Brain pericyte (primary cell): ENCODE results near the gene CYB5R4.
"Not testable (repeated sequence)": the region's sequence is repeated elsewhere in the genome, so short reads cannot be mapped to it uniquely, and the experiment has no call there.

Experiments
- DNase-seq: peaks from one replicate; pipeline ENCODE4 v3.0.0-alpha.2; 2012; ENCODE audit warnings: low read depth, low spot score

CYB5R4 gene

GRCh38 chr6:83911278-83911677, 51.8 kb downstream of the CYB5R4 start:
- DNase-seq = no peak

- DNase-seq = no peak
Measured at GRCh38 chr6:83914953-83915352, 55.5 kb downstream of the CYB5R4 start.

- DNase-seq = no peak
Measured at GRCh38 chr6:83917001-83917400, 57.5 kb downstream of the CYB5R4 start.

GRCh38 chr6:83920017-83920416, 60.5 kb downstream of the CYB5R4 start:
- no peak for DNase-seq

GRCh38 chr6:83921315-83921714, 61.8 kb downstream of the CYB5R4 start:
- no peak for DNase-seq

GRCh38 chr6:83927470-83927869, 68.0 kb downstream of the CYB5R4 start:
- DNase-seq = no peak

- DNase-seq = no peak
Measured at GRCh38 chr6:83928286-83928685, 68.8 kb downstream of the CYB5R4 start.

GRCh38 chr6:83946201-83946833, 86.8 kb downstream of the CYB5R4 start:
- not testable (repeated sequence) for DNase-seq

GRCh38 chr6:83947983-83948382, 88.5 kb downstream of the CYB5R4 start:
- not testable (repeated sequence) for DNase-seq

- no peak for DNase-seq
Measured at GRCh38 chr6:83948851-83949250, 89.4 kb downstream of the CYB5R4 start.

GRCh38 chr6:83951423-83951822, 91.9 kb downstream of the CYB5R4 start:
- DNase-seq = not testable (repeated sequence)

GRCh38 chr6:83952830-83953229, 93.3 kb downstream of the CYB5R4 start:
- DNase-seq = no peak

GRCh38 chr6:83954371-83954770, 94.9 kb downstream of the CYB5R4 start:
- no peak for DNase-seq

GRCh38 chr6:83958241-83958685, 98.8 kb downstream of the CYB5R4 start:
- no peak for DNase-seq

GRCh38 chr6:83960664-83961063, 101.2 kb downstream of the CYB5R4 start:
- DNase-seq = no peak

- DNase-seq = no peak
Measured at GRCh38 chr6:83962582-83962981, 103.1 kb downstream of the CYB5R4 start.

- DNase-seq = no peak
Measured at GRCh38 chr6:83966539-83966938, 107.0 kb downstream of the CYB5R4 start.

- no peak for DNase-seq
Measured at GRCh38 chr6:83970582-83970981, 111.1 kb downstream of the CYB5R4 start.

GRCh38 chr6:83974409-83975050, 115.0 kb downstream of the CYB5R4 start:
- DNase-seq = no peak

GRCh38 chr6:83976037-83976755, 116.7 kb downstream of the CYB5R4 start:
- DNase-seq = no peak

GRCh38 chr6:83976871-83977270, 117.4 kb downstream of the CYB5R4 start:
- no peak for DNase-seq

GRCh38 chr6:83978324-83978734, 118.8 kb downstream of the CYB5R4 start:
- DNase-seq = no peak

GRCh38 chr6:83978997-83979396, 119.5 kb downstream of the CYB5R4 start:
- no peak for DNase-seq
